ENCODE data around the gene HNRNPD. TPM values are rescaled to one million over a fixed set of nuclear protein-coding genes. Genes with fewer than 3 reads are reported as not detected.

HNRNPD gene
- total and polyA plus RNA-seq, 2 experiments from 2014 or later, result 175 to 348 TPM

Other genes with a start within 250 kb of the HNRNPD start
- gene HNRNPDL, start 56.5 kb upstream of the HNRNPD start, total RNA-seq, result 299 and 311 TPM in 2 replicates
- 215 and 255 TPM in 2 replicates for gene HNRNPDL, start 56.5 kb upstream of the HNRNPD start, polyA plus RNA-seq
- gene ENOPH1, start 56.6 kb upstream of the HNRNPD start, total RNA-seq, result 23.2 and 32.1 TPM in 2 replicates
- 43.2 and 43.4 TPM in 2 replicates for gene ENOPH1, start 56.6 kb upstream of the HNRNPD start, polyA plus RNA-seq
- gene TMEM150C, start 188.0 kb upstream of the HNRNPD start, total RNA-seq, result 5.1 and 5.6 TPM in 2 replicates
- gene TMEM150C, start 188.0 kb upstream of the HNRNPD start, polyA plus RNA-seq, result 5.3 and 6.5 TPM in 2 replicates